Measurements from ENCODE around the gene UBAP2L.
"Not testable (repeated sequence)": the region's sequence is repeated elsewhere in the genome, so short reads cannot be mapped to it uniquely, and the experiment has no call there.

UBAP2L gene

GRCh38 chr1:154222918-154223317 is 2.2 kb downstream of the UBAP2L start:
- Histone ChIP-seq H3K9ac (ENCODE audit: low read length) (no peak overlapping the region), H3K36me3 (ENCODE audit: insufficient read depth, low read length) (peaks cover 29% of the 10 kb centered on the region), H3K4me1 (ENCODE audit: insufficient read depth, low read length) (peaks cover 43% of the 10 kb centered on the region), H3K4me3 (ENCODE audit: low read depth in 1 of 2, low read length in 2 of 2) (peak overlapping the region in 1 of 2 donors; percentile 67), H3K9me3 (ENCODE audit: low read length) (no peaks in the 10 kb centered on the region), H3K27ac (ENCODE audit: low read depth, low read length) (no peak overlapping the region), H3K27me3 (ENCODE audit: control insufficient read depth in 1 of 2, insufficient read depth in 2 of 2, low read length in 2 of 2) (no peaks in the 10 kb centered on the region)

DNA sequence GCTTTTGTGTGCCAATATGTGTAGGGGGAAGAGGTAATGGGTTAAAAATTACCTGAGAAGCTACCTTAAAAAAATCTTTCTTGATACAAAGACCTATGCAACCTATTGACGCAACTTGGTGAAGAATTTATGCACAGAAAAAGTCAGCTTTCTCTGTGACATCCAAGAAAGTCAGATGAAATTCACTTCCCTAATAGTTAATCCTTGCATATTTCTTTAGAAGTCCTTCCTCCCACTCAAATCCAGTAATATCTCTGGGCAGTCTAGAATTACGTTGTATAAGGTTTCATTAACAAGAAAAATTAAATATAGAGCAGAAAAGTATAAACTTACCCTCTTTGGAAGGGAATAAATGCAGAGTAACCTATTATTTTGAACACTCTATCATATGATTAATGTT is 2.9 kb downstream of the UBAP2L start:
- peaks cover 27% of the 10 kb centered on the region for H3K36me3 ChIP-seq (ENCODE audit: insufficient read depth, low read length)
- H3K27me3 ChIP-seq (ENCODE audit: control insufficient read depth in 1 of 2, insufficient read depth in 2 of 2, low read length in 2 of 2) = no peaks in the 10 kb centered on the region
- H3K9me3 ChIP-seq (ENCODE audit: low read length) = no peaks in the 10 kb centered on the region
- no peak overlapping the region for H3K9ac ChIP-seq (ENCODE audit: low read length)
- no peak overlapping the region for H3K27ac ChIP-seq (ENCODE audit: low read depth, low read length)
- peaks cover 36% of the 10 kb centered on the region for H3K4me1 ChIP-seq (ENCODE audit: insufficient read depth, low read length)
- no peak overlapping the region for H3K4me3 ChIP-seq (ENCODE audit: low read depth in 1 of 2, low read length in 2 of 2)

GRCh38 chr1:154225370-154225769 is 4.6 kb downstream of the UBAP2L start:
- Histone ChIP-seq H3K9me3 (ENCODE audit: low read length) (no peaks in the 10 kb centered on the region), H3K4me3 (ENCODE audit: low read depth in 1 of 2, low read length in 2 of 2) (no peak overlapping the region), H3K27me3 (ENCODE audit: control insufficient read depth in 1 of 2, insufficient read depth in 2 of 2, low read length in 2 of 2) (no peaks in the 10 kb centered on the region), H3K36me3 (ENCODE audit: insufficient read depth, low read length) (peaks cover 30% of the 10 kb centered on the region), H3K9ac (ENCODE audit: low read length) (no peak overlapping the region), H3K4me1 (ENCODE audit: insufficient read depth, low read length) (peaks cover 25% of the 10 kb centered on the region), H3K27ac (ENCODE audit: low read depth, low read length) (no peak overlapping the region)

DNA sequence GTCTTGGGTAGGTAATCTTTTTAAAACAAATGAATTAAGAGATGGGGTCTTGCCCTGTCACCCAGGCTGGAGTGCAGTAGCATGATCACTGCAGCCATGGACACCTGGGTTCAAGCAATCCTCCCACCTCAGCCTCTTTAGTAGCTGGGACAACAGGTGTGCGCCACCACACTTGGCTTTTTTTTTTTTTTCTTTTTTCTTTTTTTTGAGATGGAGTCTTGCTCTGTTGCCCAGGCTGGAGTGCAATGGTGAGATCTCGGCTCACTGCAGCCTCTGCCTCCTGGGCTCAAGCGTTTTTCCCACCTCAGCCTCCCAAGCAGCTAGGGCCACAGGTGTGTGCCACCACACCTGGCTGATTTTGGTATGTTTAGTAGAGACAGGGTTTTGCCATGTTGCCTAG is 10.4 kb downstream of the UBAP2L start:
- H3K36me3 ChIP-seq (ENCODE audit: insufficient read depth, low read length) = peaks cover 68% of the 10 kb centered on the region
- H3K9me3 ChIP-seq (ENCODE audit: low read length); H3K4me1 ChIP-seq (ENCODE audit: insufficient read depth, low read length); H3K27ac ChIP-seq (ENCODE audit: low read depth, low read length); H3K27me3 ChIP-seq (ENCODE audit: control insufficient read depth in 1 of 2, insufficient read depth in 2 of 2, low read length in 2 of 2); H3K9ac ChIP-seq (ENCODE audit: low read length); H3K4me3 ChIP-seq (ENCODE audit: low read depth in 1 of 2, low read length in 2 of 2): not testable (repeated sequence)

DNA sequence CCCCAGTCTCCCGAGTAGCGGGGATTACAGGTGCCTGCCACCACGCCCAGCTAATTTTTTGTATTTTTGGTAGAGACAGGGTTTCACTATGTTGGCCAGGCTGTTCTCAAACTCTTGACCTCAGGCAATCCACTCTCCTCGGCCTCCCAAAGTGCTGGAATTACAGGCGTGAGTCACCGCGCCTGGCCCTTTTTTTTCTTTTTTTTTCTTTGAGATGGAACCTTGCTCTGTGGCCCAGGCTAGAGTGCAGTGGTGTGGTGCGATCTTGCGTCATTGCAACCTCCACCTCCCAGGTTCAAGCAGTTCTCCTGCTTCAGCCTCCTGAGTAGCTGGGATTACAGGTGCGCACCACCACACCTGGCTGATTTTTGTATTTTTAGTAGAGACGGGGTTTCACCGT is 12.4 kb downstream of the UBAP2L start:
- H3K9ac ChIP-seq (ENCODE audit: low read length); H3K27ac ChIP-seq (ENCODE audit: low read depth, low read length): not testable (repeated sequence)
- peaks cover 73% of the 10 kb centered on the region for H3K36me3 ChIP-seq (ENCODE audit: insufficient read depth, low read length)

DNA sequence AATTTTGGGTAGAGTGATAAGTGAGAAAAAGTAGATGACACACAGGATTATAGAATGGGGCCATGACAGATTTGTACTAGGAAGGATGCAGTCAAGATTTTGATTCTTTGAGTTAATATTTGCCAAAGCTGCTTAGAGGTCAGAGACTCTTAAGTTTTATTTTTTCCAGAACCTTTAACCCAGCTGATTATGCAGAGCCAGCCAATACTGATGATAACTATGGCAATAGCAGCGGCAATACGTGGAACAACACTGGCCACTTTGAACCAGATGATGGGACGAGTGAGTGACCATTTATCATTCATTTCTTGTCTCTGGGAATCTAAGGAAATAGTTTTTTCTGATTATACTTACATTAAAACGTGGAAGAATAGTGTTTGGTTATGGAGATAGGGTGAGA is 16.1 kb downstream of the UBAP2L start:
- no peak overlapping the region for H3K9ac ChIP-seq (ENCODE audit: low read length)
- no peaks in the 10 kb centered on the region for H3K4me1 ChIP-seq (ENCODE audit: insufficient read depth, low read length)
- peaks cover 58% of the 10 kb centered on the region for H3K36me3 ChIP-seq (ENCODE audit: insufficient read depth, low read length)
- H3K9me3 ChIP-seq (ENCODE audit: low read length) = no peaks in the 10 kb centered on the region
- H3K27ac ChIP-seq (ENCODE audit: low read depth, low read length) = no peak overlapping the region
- no peaks in the 10 kb centered on the region for H3K27me3 ChIP-seq (ENCODE audit: control insufficient read depth in 1 of 2, insufficient read depth in 2 of 2, low read length in 2 of 2)
- H3K4me3 ChIP-seq (ENCODE audit: low read depth in 1 of 2, low read length in 2 of 2) = no peak overlapping the region

More for the DNA sequence above, 12.4 kb downstream of the UBAP2L start:
- H3K4me1 ChIP-seq (ENCODE audit: insufficient read depth, low read length); H3K4me3 ChIP-seq (ENCODE audit: low read depth in 1 of 2, low read length in 2 of 2); H3K9me3 ChIP-seq (ENCODE audit: low read length); H3K27me3 ChIP-seq (ENCODE audit: control insufficient read depth in 1 of 2, insufficient read depth in 2 of 2, low read length in 2 of 2): not testable (repeated sequence)

DNA sequence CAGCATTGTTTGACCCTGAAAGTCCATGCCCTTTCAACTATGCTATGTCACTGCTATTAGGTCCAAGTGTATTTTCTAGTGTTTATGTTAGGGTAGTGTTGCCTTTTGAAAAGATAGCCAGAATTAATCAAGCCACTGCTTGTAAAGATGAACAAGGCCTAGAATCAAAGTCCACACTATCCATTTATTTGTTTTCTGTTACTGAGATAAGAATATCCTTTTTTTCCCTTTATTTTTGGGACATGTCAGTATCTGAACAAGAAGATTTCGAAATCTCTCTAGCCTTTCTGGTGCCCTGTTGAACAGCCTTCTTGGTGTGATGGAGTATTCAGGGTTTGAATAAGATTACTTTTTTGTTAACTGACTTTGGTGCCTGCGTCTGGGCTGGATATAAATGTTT is 16.7 kb downstream of the UBAP2L start:
- H3K27ac ChIP-seq (ENCODE audit: low read depth, low read length) = no peak overlapping the region
- H3K9me3 ChIP-seq (ENCODE audit: low read length) = no peaks in the 10 kb centered on the region
- no peak overlapping the region for H3K9ac ChIP-seq (ENCODE audit: low read length)
- peaks cover 58% of the 10 kb centered on the region for H3K36me3 ChIP-seq (ENCODE audit: insufficient read depth, low read length)
- no peaks in the 10 kb centered on the region for H3K27me3 ChIP-seq (ENCODE audit: control insufficient read depth in 1 of 2, insufficient read depth in 2 of 2, low read length in 2 of 2)
- H3K4me1 ChIP-seq (ENCODE audit: insufficient read depth, low read length) = no peaks in the 10 kb centered on the region
- H3K4me3 ChIP-seq (ENCODE audit: low read depth in 1 of 2, low read length in 2 of 2) = no peak overlapping the region

- Histone ChIP-seq H3K4me3 (ENCODE audit: low read depth in 1 of 2, low read length in 2 of 2) (no peak overlapping the region), H3K9me3 (ENCODE audit: low read length) (no peaks in the 10 kb centered on the region), H3K27ac (ENCODE audit: low read depth, low read length) (no peak overlapping the region), H3K36me3 (ENCODE audit: insufficient read depth, low read length) (peaks cover 61% of the 10 kb centered on the region), H3K9ac (ENCODE audit: low read length) (no peak overlapping the region), H3K4me1 (ENCODE audit: insufficient read depth, low read length) (no peaks in the 10 kb centered on the region), H3K27me3 (ENCODE audit: control insufficient read depth in 1 of 2, insufficient read depth in 2 of 2, low read length in 2 of 2) (no peaks in the 10 kb centered on the region)
Observed at GRCh38 chr1:154237880-154238506, 17.2 kb downstream of the UBAP2L start.

- H3K27me3 ChIP-seq (ENCODE audit: control insufficient read depth in 1 of 2, insufficient read depth in 2 of 2, low read length in 2 of 2) = no peaks in the 10 kb centered on the region
- H3K4me1 ChIP-seq (ENCODE audit: insufficient read depth, low read length) = no peaks in the 10 kb centered on the region
- no peak overlapping the region for H3K4me3 ChIP-seq (ENCODE audit: low read depth in 1 of 2, low read length in 2 of 2)
- no peak overlapping the region for H3K9ac ChIP-seq (ENCODE audit: low read length)
- no peaks in the 10 kb centered on the region for H3K9me3 ChIP-seq (ENCODE audit: low read length)
- peaks cover 74% of the 10 kb centered on the region for H3K36me3 ChIP-seq (ENCODE audit: insufficient read depth, low read length)
- no peak overlapping the region for H3K27ac ChIP-seq (ENCODE audit: low read depth, low read length)
Observed at GRCh38 chr1:154239491-154239890, 18.7 kb downstream of the UBAP2L start.

DNA sequence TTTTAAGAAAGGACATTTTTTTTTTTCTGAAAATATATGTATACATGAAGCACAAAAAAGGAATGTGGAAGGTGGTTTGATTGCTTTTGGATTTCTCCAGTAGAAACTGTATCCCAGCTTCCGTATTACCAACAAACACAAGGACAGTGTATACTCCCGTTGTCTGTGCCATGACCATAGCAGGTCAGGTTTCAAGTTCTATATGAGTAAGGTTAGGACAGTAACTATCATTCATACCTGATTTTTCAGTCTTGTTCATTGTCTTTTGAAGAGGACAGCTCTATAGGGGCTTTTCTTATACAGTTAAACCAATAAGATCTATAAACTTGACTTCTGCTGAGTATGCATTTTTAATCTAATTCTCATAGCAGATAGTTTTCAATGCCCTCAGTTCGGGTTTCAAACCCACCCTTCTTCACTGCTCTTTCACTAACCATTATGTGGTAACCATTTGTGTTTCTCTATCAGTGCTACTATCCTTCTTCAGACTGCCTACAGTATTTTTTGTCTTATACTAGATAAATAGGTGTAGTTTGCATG is 19.6 kb downstream of the UBAP2L start:
- no peaks in the 10 kb centered on the region for H3K27me3 ChIP-seq (ENCODE audit: control insufficient read depth in 1 of 2, insufficient read depth in 2 of 2, low read length in 2 of 2)

GRCh38 chr1:154241703-154242351 is 21.1 kb downstream of the UBAP2L start:
- Histone ChIP-seq H3K27me3 (ENCODE audit: control insufficient read depth in 1 of 2, insufficient read depth in 2 of 2, low read length in 2 of 2) (no peaks in the 10 kb centered on the region), H3K4me3 (ENCODE audit: low read depth in 1 of 2, low read length in 2 of 2) (no peak overlapping the region), H3K9me3 (ENCODE audit: low read length) (no peaks in the 10 kb centered on the region), H3K36me3 (ENCODE audit: insufficient read depth, low read length) (peaks cover 74% of the 10 kb centered on the region), H3K4me1 (ENCODE audit: insufficient read depth, low read length) (no peaks in the 10 kb centered on the region), H3K9ac (ENCODE audit: low read length) (no peak overlapping the region), H3K27ac (ENCODE audit: low read depth, low read length) (no peak overlapping the region)

More for the DNA sequence above, 19.6 kb downstream of the UBAP2L start:
- no peaks in the 10 kb centered on the region for H3K9me3 ChIP-seq (ENCODE audit: low read length)
- H3K9ac ChIP-seq (ENCODE audit: low read length) = no peak overlapping the region
- H3K4me3 ChIP-seq (ENCODE audit: low read depth in 1 of 2, low read length in 2 of 2) = no peak overlapping the region
- no peak overlapping the region for H3K27ac ChIP-seq (ENCODE audit: low read depth, low read length)
- H3K4me1 ChIP-seq (ENCODE audit: insufficient read depth, low read length) = no peaks in the 10 kb centered on the region
- H3K36me3 ChIP-seq (ENCODE audit: insufficient read depth, low read length) = peaks cover 75% of the 10 kb centered on the region

DNA sequence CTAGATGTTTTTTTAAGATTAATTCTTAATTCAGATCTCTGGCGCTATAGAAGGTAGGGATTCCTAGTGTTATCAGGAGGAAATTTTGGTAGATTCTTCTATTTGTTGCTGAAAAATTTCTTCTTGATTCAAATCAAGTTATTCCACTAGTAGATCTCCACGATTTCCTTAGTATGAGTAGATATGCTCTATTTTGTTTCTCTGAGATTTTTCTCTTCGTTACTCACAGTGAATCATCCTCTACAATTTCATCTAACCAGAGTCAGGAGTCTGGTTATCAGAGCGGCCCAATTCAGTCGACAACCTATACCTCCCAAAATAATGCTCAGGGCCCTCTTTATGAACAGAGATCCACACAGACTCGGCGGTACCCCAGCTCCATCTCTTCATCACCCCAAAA is 32.9 kb downstream of the UBAP2L start:
- Histone ChIP-seq H3K9me3 (ENCODE audit: low read length) (no peaks in the 10 kb centered on the region), H3K9ac (ENCODE audit: low read length) (no peak overlapping the region), H3K4me3 (ENCODE audit: low read depth in 1 of 2, low read length in 2 of 2) (no peak overlapping the region), H3K27me3 (ENCODE audit: control insufficient read depth in 1 of 2, insufficient read depth in 2 of 2, low read length in 2 of 2) (no peaks in the 10 kb centered on the region), H3K4me1 (ENCODE audit: insufficient read depth, low read length) (no peaks in the 10 kb centered on the region), H3K27ac (ENCODE audit: low read depth, low read length) (no peak overlapping the region), H3K36me3 (ENCODE audit: insufficient read depth, low read length) (peaks cover 90% of the 10 kb centered on the region)
